Esophagus muscularis mucosa (tissue), 4 donors: Measurements from ENCODE around the gene EFNA1.

ENCODE experiments used
- CTCF ChIP-seq, 3 experiments: fragments of 200-600 bp in 2 of 3; fragments of 450-650 bp in 1 of 3; sonication (generic) in 2 of 3; IDR thresholded peaks; one replicate each; pipeline ENCODE4 v1.5.1; 2017 to 2019; ENCODE audit warnings: antibody characterized with exemption in 3 of 3, mild to moderate bottlenecking in 2 of 3, moderate library complexity in 1 of 3
- EP300 ChIP-seq: sonication (generic); formaldehyde crosslinking; IDR thresholded peaks from one replicate; pipeline ENCODE4 v1.6.1; 2017; ENCODE audit warnings: antibody characterized with exemption
- POLR2A ChIP-seq: fragments of 450-650 bp; IDR thresholded peaks from one replicate; pipeline ENCODE4 v1.6.1; 2017; ENCODE audit warnings: antibody characterized with exemption, moderate library complexity, mild to moderate bottlenecking, low read depth
- POLR2AphosphoS5 ChIP-seq, 2 donors: sonication (generic); formaldehyde crosslinking; IDR thresholded peaks; one replicate each; pipeline ENCODE4 v1.6.1; 2017; ENCODE audit warnings: antibody characterized with exemption in 2 of 2

- TF ChIP-seq CTCF (IDR thresholded peaks at IDR 0.05) (peak in 1 of 3 experiments; percentile 12), POLR2A (no peak), POLR2AphosphoS5 (IDR thresholded peaks at IDR 0.05) (no peak), EP300 (no peak)
These were observed 46.0 kb downstream of the EFNA1 start, which contains the start of gene TRIM46 for GRCh38 chr1:155173478-155174323.
